Measurements from ENCODE around the gene SERAC1. TPM values are rescaled to one million over a fixed set of nuclear protein-coding genes. Genes with fewer than 3 reads are reported as not detected.

Gene SERAC1
- total and polyA plus RNA-seq, 10 of the 15 experiments (the other 5 are each of a cell fraction or from before 2014, with no cell fraction given), result 0.76 to 2.9 (median 2.2) TPM

GRCh38 chr6:158104696-158105095, 63.4 kb downstream of the SERAC1 start:
- H3K27ac ChIP-seq (ENCODE audit: control insufficient read depth, insufficient read depth), result no peak overlapping the region
- no peak overlapping the region for H3K4me2 ChIP-seq (ENCODE audit: control insufficient read depth, insufficient read depth)
- no peaks in the 10 kb centered on the region for H3K4me1 ChIP-seq (ENCODE audit: control insufficient read depth, insufficient read depth, low read length)
- no peak overlapping the region for H2AFZ ChIP-seq (ENCODE audit: control insufficient read depth, low read depth, low read length)
- H3K79me2 ChIP-seq (ENCODE audit: control insufficient read depth, insufficient read depth, low read length), result no peaks in the 10 kb centered on the region
- H3K27me3 ChIP-seq (replicated peaks in 1 of 2; ENCODE audit: control insufficient read depth in 2 of 2, insufficient read depth in 2 of 2, low read length in 1 of 2), result no peaks in the 10 kb centered on the region
- H3K9ac ChIP-seq (ENCODE audit: control insufficient read depth, insufficient read depth, low read length), result no peak overlapping the region
- BruUV-seq (replicated peaks), result no TSS peak
- SMC1A ChIA-PET (ENCODE audit: uncharacterized antibody, unreplicated experiment), result no interaction called here
- H3K4me3 ChIP-seq, result no peak overlapping the region
- RAD21 ChIA-PET (ENCODE audit: unreplicated experiment), result no interaction called here
- H3K9me3 ChIP-seq (replicated peaks; ENCODE audit: control insufficient read depth, insufficient read depth, low read length), result no peaks in the 10 kb centered on the region
- FAIRE-seq (no peak), ATAC-seq (no peak), DNase-seq (ENCODE audit: low read depth, low spot score) (no peak)
- no peaks in the 10 kb centered on the region for H3K36me3 ChIP-seq (ENCODE audit: control insufficient read depth in 2 of 2, insufficient read depth in 2 of 2, low read length in 1 of 2)
- no peaks in the 10 kb centered on the region for H4K20me1 ChIP-seq (ENCODE audit: control insufficient read depth, insufficient read depth)
- in situ Hi-C loops (cut with MboI) (no loop called here), intact Hi-C loops (cut with micrococcal nuclease; ENCODE audit: unreplicated experiment) (no loop called here)
- WGBS (ENCODE audit: insufficient coverage, insufficient replicate concordance, low lambda C conversion rate, missing lambda C conversion rate), result 95% methylated on average over 2 of the region's 2 CpGs
- CTCF ChIA-PET, result no interaction called here
- POLR2A ChIA-PET, result no interaction called here
- TF ChIP-seq CREM (IDR thresholded peaks at IDR 0.05; ENCODE audit: low read depth) (no peak), ZBTB4 (CRISPR knock-in tag; IDR thresholded peaks at IDR 0.05) (no peak), RCOR1 (conservative IDR thresholded peaks at IDR 0.05; ENCODE audit: low read depth, low read length) (no peak), SIN3A (IDR thresholded peaks at IDR 0.05; ENCODE audit: low read depth, low read length) (no peak), TCF12 (IDR thresholded peaks at IDR 0.05; ENCODE audit: low read depth, low read length) (no peak), EGR1 (IDR thresholded peaks at IDR 0.05; ENCODE audit: borderline replicate concordance in 1 of 2, low read depth in 2 of 2, low read length in 2 of 2) (no peak), POU2F2 (IDR thresholded peaks at IDR 0.05; ENCODE audit: borderline replicate concordance, low read depth, low read length) (no peak), TBL1XR1 (IDR thresholded peaks at IDR 0.05; ENCODE audit: low read depth, low read length) (no peak), POLR2AphosphoS2 (IDR thresholded peaks at IDR 0.05; ENCODE audit: low read depth, low read length) (no peak), FOXM1 (IDR thresholded peaks at IDR 0.05; ENCODE audit: low read depth, low read length) (no peak), ATF3 (IDR thresholded peaks at IDR 0.05; ENCODE audit: borderline replicate concordance, extremely low read depth, low read depth, low read length) (no peak), MXI1 (IDR thresholded peaks at IDR 0.05; ENCODE audit: low read depth, low read length) (no peak), RELA (IDR thresholded peaks at IDR 0.05; ENCODE audit: borderline replicate concordance, partially characterized antibody) (no peak)
- TF ChIP-seq, protein P1, sequence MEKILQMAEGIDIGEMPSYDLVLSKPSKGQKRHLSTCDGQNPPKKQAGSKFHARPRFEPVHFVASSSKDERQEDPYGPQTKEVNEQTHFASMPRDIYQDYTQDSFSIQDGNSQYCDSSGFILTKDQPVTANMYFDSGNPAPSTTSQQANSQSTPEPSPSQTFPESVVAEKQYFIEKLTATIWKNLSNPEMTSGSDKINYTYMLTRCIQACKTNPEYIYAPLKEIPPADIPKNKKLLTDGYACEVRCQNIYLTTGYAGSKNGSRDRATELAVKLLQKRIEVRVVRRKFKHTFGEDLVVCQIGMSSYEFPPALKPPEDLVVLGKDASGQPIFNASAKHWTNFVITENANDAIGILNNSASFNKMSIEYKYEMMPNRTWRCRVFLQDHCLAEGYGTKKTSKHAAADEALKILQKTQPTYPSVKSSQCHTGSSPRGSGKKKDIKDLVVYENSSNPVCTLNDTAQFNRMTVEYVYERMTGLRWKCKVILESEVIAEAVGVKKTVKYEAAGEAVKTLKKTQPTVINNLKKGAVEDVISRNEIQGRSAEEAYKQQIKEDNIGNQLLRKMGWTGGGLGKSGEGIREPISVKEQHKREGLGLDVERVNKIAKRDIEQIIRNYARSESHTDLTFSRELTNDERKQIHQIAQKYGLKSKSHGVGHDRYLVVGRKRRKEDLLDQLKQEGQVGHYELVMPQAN (conservative IDR thresholded peaks at IDR 0.05), result no peak
- TF ChIP-seq, protein P2, sequence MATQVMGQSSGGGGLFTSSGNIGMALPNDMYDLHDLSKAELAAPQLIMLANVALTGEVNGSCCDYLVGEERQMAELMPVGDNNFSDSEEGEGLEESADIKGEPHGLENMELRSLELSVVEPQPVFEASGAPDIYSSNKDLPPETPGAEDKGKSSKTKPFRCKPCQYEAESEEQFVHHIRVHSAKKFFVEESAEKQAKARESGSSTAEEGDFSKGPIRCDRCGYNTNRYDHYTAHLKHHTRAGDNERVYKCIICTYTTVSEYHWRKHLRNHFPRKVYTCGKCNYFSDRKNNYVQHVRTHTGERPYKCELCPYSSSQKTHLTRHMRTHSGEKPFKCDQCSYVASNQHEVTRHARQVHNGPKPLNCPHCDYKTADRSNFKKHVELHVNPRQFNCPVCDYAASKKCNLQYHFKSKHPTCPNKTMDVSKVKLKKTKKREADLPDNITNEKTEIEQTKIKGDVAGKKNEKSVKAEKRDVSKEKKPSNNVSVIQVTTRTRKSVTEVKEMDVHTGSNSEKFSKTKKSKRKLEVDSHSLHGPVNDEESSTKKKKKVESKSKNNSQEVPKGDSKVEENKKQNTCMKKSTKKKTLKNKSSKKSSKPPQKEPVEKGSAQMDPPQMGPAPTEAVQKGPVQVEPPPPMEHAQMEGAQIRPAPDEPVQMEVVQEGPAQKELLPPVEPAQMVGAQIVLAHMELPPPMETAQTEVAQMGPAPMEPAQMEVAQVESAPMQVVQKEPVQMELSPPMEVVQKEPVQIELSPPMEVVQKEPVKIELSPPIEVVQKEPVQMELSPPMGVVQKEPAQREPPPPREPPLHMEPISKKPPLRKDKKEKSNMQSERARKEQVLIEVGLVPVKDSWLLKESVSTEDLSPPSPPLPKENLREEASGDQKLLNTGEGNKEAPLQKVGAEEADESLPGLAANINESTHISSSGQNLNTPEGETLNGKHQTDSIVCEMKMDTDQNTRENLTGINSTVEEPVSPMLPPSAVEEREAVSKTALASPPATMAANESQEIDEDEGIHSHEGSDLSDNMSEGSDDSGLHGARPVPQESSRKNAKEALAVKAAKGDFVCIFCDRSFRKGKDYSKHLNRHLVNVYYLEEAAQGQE (IDR thresholded peaks at IDR 0.05; ENCODE audit: low read depth, low read length), result no peak

Data from GM12878 (cell line).